Skeletal muscle satellite cell (primary cell): ENCODE results near the gene EXOC2.
"Not testable (repeated sequence)": the region's sequence is repeated elsewhere in the genome, so short reads cannot be mapped to it uniquely, and the experiment has no call there.

Source experiments
- H3K27me3 ChIP-seq: 2 replicates; pipeline ENCODE4 v1.7.0; 2013; ENCODE audit warnings: low read length; ENCODE audit not compliant: control insufficient read depth, insufficient read depth
- H3K36me3 ChIP-seq: 2 replicates; pipeline ENCODE4 v1.7.0; 2013; ENCODE audit warnings: mild to moderate bottlenecking, control low read depth, low read length; ENCODE audit not compliant: insufficient read depth
- H3K4me1 ChIP-seq: 2 replicates; pipeline ENCODE4 v1.7.0; 2013; ENCODE audit warnings: low read length; ENCODE audit not compliant: control insufficient read depth, insufficient read depth
- H3K4me2 ChIP-seq: 2 replicates; pipeline ENCODE4 v1.7.0; 2013; ENCODE audit warnings: mild to moderate bottlenecking, low read length
- H3K4me3 ChIP-seq: 2 replicates; pipeline ENCODE4 v1.7.0; 2013; ENCODE audit warnings: low read length
- H3K9ac ChIP-seq: 2 replicates; pipeline ENCODE4 v1.7.0; 2013; ENCODE audit warnings: mild to moderate bottlenecking, low read depth, low read length, moderate library complexity
- H3K9me3 ChIP-seq: replicated peaks from 2 replicates; pipeline ENCODE4 v1.7.0; 2013; ENCODE audit warnings: mild to moderate bottlenecking, control low read depth, low read length

The EXOC2 gene

DNA sequence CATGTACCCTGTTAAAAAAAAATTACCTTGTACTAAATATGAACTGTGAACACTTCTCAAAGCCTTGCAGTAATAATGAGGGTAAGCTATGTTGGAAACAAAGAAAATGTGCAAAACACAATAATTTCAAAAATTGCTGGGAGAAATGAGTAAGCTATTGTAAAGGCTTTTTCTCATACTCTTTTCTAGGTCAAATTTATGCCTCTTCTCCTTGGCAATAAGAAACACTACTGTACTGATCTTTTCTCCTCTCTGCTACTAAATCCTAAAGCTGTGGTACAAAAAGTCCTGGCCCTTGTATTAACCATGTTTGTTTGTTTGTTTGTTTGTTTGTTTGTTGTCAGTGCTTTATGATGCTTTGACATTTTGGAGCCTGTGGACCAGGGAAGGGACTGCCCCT lies 18.5 kb downstream of the EXOC2 start:
- H3K4me1 ChIP-seq, result no peaks in the 10 kb centered on the region
- no peak overlapping the region for H3K4me2 ChIP-seq
- no peak overlapping the region for H3K9ac ChIP-seq
- H3K36me3 ChIP-seq, result no peaks in the 10 kb centered on the region
- H3K27me3 ChIP-seq, result no peaks in the 10 kb centered on the region
- H3K4me3 ChIP-seq, result no peak overlapping the region
- no peaks in the 10 kb centered on the region for H3K9me3 ChIP-seq

DNA sequence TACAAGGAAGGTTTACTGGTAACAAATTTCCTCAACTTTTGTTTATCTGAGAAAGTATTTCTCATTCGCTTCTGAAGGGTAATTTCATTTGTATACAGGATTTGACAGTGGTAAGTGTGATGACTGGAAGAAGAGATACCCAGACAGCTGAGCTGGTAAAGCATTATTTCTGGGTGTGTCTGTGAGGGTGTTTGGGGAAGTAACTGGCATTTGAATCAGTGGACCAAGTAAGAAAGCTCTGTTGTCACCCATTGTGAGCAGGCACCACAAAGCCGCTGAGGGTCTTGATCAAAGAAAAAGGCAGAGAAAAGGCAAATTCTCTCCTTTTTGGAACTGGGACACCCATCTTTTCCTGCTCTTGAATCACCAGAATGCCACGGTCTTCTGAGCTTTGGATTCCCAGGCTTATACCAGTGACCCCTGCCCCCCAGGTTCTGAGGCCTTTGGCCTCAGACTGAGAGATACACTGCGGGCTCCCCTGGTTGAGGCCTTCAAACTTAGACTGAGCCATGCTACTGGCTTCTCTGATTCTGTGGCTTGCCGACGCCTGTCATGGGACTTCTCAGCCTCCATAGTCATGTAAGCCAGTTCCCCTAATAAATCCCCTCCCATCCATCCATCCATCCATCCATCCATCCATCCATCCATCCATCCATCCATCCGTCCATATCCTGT lies 25.5 kb downstream of the EXOC2 start:
- H3K27me3 ChIP-seq, result no peaks in the 10 kb centered on the region
- H3K36me3 ChIP-seq, result no peaks in the 10 kb centered on the region
- H3K4me2 ChIP-seq, result no peak overlapping the region
- H3K4me1 ChIP-seq, result no peaks in the 10 kb centered on the region
- H3K9ac ChIP-seq, result no peak overlapping the region
- H3K9me3 ChIP-seq, result no peaks in the 10 kb centered on the region
- no peak overlapping the region for H3K4me3 ChIP-seq

DNA sequence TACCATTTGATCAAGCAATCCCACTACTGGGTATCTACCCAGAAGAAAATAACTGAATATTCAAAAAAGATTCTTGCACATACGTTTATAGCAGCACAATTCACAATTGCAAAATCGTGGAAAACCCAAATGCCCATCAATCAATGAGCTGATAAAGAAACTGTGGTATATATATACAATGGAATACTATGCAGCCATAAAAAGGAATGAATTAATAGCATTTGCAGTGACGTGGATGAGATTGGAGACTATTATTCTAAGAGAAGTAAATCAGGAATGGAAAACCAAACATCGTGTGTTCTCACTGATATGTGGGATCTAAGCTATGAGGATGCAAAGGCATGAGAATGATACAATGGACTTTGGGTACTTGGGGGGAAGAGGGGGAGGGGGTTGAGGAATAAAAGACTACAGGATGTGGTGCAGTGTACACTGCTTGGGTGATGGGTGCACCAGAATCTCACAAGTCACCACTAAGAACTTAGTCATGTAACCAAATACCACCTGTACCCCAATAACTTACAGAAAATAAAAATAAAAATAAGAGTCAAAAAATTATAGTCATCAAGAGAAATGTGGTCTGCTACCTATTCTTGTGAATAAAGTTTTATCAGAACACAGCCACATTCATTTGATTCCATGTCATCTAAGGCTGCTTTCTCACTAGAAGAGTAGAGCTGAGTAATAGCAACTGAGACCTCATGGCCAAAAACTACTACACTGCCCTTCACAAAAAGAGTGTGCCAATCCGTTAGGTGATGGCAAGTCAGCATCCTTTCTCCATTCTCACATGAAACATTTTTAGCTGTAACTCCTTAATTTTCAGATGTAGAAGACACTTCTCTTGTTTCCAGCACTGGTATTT lies 27.3 kb downstream of the EXOC2 start:
- H3K36me3 ChIP-seq, result no peaks in the 10 kb centered on the region
- no peak overlapping the region for H3K4me2 ChIP-seq
- H3K9me3 ChIP-seq, result no peaks in the 10 kb centered on the region
- H3K27me3 ChIP-seq, result no peaks in the 10 kb centered on the region
- no peak overlapping the region for H3K4me3 ChIP-seq
- H3K4me1 ChIP-seq, result no peaks in the 10 kb centered on the region
- H3K9ac ChIP-seq, result no peak overlapping the region

DNA sequence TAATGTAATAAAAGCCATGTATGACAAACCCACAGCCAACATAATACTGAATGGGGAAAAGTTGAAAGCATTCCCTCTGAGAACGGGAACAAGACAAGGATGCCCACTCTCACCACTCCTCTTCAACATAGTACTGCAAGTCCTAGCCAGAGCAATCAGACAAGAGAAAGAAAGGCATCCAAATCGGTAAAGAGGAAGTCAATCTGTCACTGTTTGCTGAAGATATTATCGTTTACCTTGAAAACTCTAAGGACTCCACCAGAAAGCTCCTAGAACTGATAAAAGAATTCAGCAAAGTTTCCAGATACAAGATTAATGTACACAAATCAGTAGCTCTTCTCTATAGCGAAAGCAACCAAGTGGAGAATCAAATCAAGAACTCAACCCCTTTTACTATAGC lies 29.2 kb downstream of the EXOC2 start:
- H3K36me3 ChIP-seq, H3K4me3 ChIP-seq, H3K27me3 ChIP-seq, H3K4me2 ChIP-seq, H3K4me1 ChIP-seq, H3K9me3 ChIP-seq, H3K9ac ChIP-seq: not testable (repeated sequence)

DNA sequence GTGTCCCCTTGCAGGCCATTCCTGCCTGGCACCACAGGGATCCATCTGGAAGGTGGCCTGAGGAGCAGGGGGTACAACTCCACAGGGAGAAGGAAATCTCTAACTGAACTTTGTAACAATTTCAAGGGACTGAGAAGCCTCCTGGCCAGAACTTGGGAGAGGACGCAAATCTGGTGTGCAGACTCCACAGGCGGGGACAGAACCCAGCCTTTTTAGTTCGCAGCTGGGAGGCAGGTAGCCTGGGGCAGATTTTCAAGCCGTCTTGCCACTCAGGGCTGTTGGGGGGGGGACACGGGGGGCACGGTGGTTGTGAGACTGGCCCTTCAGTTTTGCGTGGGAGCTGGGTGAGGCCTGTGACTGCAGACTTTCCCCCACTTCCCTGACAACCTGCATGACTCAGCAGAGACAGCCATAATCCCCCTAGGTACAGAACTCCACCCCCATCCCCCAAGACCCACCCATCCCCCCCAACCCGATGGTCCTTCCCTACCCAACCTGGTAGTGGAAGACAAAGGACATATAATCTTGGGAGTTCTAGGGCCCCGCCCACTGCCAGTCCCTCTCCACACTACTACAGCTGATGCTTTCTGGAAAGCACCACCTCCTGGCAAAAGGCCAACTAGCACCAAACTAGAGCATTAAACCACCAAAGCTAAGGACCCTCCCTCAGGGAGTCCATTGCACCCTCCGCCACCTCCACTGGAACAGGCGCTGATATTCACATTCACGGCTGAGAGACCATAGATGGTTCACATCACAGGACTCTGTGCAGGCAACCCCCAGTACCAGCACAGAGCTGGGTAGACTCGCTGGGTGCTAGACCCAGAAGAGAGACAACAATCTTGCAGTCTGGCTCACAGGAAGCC lies 33.0 kb downstream of the EXOC2 start:
- H3K9ac ChIP-seq, result no peak overlapping the region
- no peaks in the 10 kb centered on the region for H3K9me3 ChIP-seq
- no peaks in the 10 kb centered on the region for H3K36me3 ChIP-seq

DNA sequence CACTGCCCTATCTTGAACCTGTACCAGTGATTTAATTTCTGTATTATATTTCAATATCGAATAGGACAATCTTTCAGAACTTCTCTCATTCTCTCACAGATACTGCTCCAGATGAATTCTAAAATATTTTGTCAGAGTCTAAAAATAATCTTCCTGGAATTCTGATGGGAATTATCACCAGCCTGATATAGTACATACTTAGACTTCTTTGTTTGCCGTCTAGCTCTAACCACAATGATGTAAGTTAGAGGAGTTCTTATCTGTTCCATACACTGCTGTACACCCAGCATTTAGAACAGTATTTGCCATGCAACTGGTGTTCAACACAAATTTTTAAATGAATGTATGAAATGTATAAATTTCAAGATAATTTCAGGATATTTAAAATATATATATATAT lies 34.7 kb downstream of the EXOC2 start:
- Histone ChIP-seq H3K9me3 (no peaks in the 10 kb centered on the region), H3K4me1 (peaks cover 4% of the 10 kb centered on the region), H3K36me3 (no peaks in the 10 kb centered on the region), H3K9ac (no peak overlapping the region), H3K4me2 (no peak overlapping the region), H3K27me3 (no peaks in the 10 kb centered on the region), H3K4me3 (no peak overlapping the region)

More for the DNA sequence above, 33.0 kb downstream of the EXOC2 start:
- Histone ChIP-seq H3K4me1 (peaks cover 4% of the 10 kb centered on the region), H3K27me3 (no peaks in the 10 kb centered on the region), H3K4me2 (no peak overlapping the region), H3K4me3 (no peak overlapping the region)

DNA sequence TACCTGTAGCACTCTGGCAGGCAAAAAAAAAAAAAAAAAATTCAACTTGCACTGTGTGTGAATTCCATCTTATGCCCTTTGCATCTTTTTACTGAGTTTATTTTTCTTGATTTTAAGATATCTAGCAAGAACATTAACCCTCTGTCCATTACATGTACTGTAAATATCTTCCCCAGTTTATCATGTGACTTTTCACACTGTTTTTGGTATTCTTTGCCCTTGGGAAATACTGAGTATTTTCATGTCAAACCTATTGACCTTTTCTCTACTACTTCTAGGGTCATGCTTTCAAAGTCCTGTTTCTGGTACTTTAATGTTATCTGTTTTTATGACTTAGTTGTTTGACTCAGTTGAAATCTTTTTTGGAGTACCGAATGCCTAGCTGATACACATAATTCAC lies 35.2 kb downstream of the EXOC2 start:
- no peaks in the 10 kb centered on the region for H3K9me3 ChIP-seq
- no peak overlapping the region for H3K9ac ChIP-seq
- no peak overlapping the region for H3K4me3 ChIP-seq
- H3K4me1 ChIP-seq, result peaks cover 4% of the 10 kb centered on the region
- H3K27me3 ChIP-seq, result no peaks in the 10 kb centered on the region
- no peak overlapping the region for H3K4me2 ChIP-seq
- H3K36me3 ChIP-seq, result no peaks in the 10 kb centered on the region

DNA sequence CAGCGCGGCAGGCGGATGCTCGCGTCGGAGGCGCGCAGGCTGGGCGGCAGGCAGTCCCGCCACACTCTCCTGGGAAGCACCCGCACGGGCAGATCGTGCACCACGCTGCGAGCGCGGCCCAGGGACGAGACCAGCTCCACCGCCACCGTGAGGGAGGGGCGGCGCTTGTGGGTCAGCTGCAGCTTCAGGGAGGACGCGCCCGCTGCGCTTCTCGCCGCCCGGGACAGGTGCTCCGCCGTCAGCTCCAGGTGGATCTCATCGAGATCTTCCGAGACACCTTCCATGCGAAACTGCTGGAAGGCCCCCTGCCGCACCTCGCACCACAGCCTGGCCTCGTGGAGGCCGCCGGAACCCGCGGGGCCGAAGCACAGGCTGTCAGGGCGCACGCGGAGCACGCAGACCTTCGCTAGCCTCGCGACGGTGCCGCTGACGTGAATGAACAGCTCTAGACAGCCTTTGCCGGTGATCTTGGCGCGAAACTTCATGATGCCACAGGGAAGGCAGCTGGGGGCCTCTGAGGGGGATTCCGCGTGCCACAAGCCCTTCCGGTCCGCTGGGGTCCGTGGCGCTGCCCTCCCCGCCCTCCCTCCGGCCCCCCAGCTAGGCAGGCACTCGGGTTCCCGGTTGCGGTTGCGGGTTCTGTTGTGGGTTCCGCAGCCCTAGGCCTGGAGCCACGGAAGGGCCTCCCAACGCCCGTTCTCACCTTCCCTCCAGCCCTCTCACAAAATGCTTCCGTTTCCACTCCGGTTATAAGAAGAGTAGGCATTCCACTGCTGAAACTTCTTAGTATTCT lies 36.3 kb downstream of the EXOC2 start, which contains the start of gene HUS1B:
TSS of gene HUS1B (minus strand) at position 641 of the 793 bp plus-strand sequence. CDS start at position 485, 156 bp downstream.
- Histone ChIP-seq H3K36me3 (no peaks in the 10 kb centered on the region), H3K4me3 (no peak within 1 kb of the TSS), H3K9me3 (no peaks in the 10 kb centered on the region), H3K9ac (no peak within 1 kb of the TSS), H3K4me2 (no peak within 1 kb of the TSS), H3K27me3 (no peaks in the 10 kb centered on the region), H3K4me1 (peaks cover 4% of the 10 kb centered on the region)

DNA sequence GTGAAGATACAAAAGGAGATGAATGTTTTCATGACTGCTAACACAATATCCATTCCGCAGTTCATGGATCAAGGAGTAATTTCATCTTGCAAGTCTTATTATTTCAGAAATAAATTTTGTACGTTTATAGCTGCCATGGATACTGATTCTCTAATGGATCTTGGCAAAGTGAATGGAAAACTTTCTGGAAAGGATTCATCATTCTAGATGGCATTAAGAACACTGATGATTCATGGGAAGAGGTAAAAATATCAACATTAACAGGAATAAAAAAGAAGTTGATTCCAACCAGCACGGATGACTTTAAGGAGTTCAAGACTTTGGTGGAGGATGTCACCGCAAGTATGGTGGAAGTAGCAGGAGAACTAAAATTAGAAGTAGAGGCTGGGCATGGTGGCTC lies 38.8 kb downstream of the EXOC2 start:
- Histone ChIP-seq H3K4me1 (peaks cover 4% of the 10 kb centered on the region), H3K9ac (no peak overlapping the region), H3K9me3 (no peaks in the 10 kb centered on the region), H3K4me2 (no peak overlapping the region), H3K27me3 (no peaks in the 10 kb centered on the region), H3K4me3 (no peak overlapping the region), H3K36me3 (no peaks in the 10 kb centered on the region)

DNA sequence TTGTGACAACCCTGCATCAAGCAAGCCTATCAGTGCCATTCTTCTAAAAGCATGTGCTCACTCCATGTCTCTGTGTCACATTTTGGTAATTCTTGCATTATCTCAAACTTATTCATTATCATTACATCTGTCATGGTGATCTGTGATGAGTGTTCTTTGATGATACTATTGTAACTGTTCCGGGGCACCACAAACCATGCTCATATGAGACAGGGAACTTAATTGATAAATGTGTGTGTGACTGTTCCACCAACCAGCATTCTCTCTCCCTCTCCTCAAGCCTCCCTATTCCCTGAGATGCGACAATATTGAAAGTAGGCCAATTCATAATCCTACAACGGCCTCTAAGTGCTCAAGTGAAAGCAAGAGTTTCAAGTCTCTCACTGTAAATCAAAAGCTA lies 40.1 kb downstream of the EXOC2 start:
- Histone ChIP-seq H3K36me3 (no peaks in the 10 kb centered on the region), H3K27me3 (no peaks in the 10 kb centered on the region), H3K4me1 (peaks cover under 1% of the 10 kb centered on the region), H3K4me3 (no peak overlapping the region), H3K9ac (no peak overlapping the region), H3K9me3 (no peaks in the 10 kb centered on the region), H3K4me2 (no peak overlapping the region)

DNA sequence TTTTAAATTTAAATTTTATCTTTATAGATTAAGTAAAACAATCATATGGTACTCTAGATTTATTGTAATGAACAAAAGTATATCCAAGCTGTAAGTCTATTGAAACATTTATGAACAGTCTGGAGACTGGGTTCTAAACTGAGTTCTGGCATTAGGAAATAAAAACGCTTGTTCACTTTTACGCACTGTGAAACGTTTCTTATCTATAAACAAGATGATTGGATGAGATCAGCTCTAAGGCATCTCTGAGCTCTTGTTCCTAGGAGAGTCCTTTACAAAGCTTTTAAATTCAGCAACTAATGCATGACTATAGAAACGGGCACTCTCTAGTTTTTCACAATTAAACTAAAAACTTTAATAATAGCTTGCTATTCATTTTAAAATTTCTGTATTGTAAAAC lies 42.8 kb downstream of the EXOC2 start:
- no peak overlapping the region for H3K4me3 ChIP-seq

More for the DNA sequence above, 42.8 kb downstream of the EXOC2 start:
- Histone ChIP-seq H3K4me1 (no peaks in the 10 kb centered on the region), H3K9me3 (no peaks in the 10 kb centered on the region), H3K27me3 (no peaks in the 10 kb centered on the region), H3K36me3 (no peaks in the 10 kb centered on the region), H3K9ac (no peak overlapping the region), H3K4me2 (no peak overlapping the region)
